Measurements from ENCODE around the gene PPFIBP1. TPM values are rescaled to one million over a fixed set of nuclear protein-coding genes. Genes with fewer than 3 reads are reported as not detected.

Gene PPFIBP1
- total RNA-seq, 1 donor from 2014 or later: 330 TPM

DNA sequence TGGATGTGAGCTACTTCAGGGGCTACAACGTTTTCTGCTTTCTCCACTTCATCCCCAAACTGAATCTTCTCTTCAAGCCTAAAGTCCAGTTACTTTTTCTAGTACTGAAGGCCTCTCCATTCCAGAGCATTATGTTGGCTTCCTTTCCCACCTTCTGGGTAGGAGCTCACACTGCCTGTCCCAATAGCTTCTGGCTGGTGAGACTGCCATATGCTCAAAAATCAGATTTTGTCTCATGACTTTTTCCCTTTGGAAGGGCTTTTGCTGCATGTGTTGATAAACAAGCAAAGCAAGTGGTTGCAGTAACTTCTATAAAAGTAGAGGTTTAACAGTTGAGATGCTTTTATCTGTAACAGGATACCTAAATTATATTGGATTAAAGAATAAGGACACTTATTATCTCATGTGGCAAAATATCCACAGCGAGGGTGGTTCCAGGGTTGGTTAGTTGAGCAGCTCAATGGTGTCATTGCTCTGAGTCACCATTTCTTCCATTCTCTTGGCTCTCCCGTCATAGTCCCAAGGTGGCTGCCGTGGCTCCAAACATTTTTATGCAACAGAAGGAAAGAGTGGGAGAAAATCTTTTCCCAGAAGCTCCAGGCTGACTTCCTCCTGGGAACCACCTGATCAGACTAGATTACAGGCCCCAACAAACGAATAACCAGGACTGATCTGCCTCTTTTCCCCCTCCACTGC, 15.1 kb upstream of the PPFIBP1 start:
- no peak for ATAC-seq

DNA sequence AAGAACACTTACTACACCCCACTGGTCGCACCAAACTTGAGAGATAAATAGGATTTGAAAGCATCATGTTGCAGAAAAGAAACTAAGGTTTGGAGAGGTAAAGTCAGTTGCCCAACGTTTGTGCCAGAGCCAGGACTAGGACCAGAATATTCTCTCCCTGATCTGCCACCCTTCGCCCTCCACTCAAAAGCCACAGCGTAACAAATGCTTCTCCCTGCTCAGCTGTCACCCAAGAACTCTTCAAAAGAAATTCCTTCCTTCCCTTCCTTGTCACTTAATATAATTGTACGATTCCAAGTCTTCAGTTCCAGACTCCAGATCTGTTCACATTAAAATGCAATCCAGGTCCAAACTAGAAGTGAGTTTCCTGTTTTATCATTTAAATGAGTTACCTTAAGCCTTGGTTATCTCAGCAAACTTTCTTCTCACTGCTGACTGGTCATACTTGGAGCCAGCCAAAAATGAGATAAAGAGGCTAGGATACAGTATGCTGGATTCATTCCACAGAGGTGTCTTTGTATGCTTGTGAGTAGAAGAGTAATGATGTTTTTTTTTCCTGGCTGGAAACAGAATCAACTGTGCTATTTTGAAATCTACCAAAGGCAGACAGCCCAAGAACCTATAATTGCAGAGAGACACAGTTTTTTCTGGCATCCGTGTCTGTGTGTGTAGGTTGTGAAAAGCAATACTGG, 12.8 kb upstream of the PPFIBP1 start:
- DNase-seq (ENCODE audit: missing footprints) (no peak), ATAC-seq (peak; percentile 61)
- intact Hi-C loops (cut with DNase I): no loop called here

More for the DNA sequence above, 15.1 kb upstream of the PPFIBP1 start:
- intact Hi-C loops (cut with DNase I): no loop called here
- no peak for DNase-seq (ENCODE audit: missing footprints)

DNA sequence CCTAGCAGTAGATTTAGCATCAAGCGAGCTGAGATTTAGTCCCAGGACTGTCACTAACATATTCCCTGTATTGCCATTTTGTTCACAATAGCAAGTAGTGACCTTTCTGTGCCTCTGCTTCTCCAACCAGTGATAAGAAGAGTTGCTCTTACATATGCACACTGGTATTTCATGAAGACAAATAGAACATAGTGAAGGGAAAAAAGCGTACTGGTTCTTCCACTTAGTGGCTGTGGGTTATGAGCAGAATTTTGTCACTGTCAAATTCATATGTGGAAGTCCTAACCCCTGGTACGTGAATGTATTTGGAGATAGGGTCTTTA, 12.3 kb upstream of the PPFIBP1 start:
- ATAC-seq: peak; percentile 61

DNA sequence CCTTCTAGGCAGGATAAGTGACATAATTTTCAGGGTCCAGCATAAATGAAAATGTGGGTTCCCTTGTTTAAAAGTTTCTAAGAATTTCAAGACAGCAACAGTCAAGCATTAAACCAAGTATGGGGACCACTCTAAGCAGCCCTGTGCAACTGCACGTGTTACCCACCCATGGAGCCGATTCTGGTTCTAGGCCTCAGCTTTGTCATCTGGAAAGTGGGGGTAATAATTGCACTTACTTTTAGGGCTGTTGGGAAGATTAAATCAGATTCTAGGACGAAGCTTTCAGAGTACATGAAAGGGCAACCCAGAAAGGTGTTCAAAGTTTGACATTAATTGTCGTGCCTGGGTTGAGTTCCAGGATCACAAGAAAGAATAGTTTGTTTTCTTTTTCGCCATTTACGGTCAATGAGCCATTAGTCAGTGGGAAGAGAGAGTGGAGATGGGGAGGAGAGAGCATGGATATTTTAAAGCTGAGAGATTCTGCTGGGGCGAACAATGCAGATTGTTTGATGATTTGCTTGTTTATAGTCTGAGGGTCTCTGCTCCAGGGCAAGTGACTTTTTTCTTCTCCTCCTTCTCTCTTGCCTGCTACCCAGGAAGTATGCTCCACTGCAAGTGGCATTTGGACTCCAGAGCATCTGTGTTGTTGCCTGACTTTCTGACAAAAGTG, 10.7 kb upstream of the PPFIBP1 start:
- ATAC-seq: no peak
- no peak for DNase-seq (ENCODE audit: missing footprints)
- intact Hi-C loops (cut with DNase I): no loop called here

More for the DNA sequence above, 12.3 kb upstream of the PPFIBP1 start:
- DNase-seq (ENCODE audit: missing footprints): no peak
- intact Hi-C loops (cut with DNase I): no loop called here

DNA sequence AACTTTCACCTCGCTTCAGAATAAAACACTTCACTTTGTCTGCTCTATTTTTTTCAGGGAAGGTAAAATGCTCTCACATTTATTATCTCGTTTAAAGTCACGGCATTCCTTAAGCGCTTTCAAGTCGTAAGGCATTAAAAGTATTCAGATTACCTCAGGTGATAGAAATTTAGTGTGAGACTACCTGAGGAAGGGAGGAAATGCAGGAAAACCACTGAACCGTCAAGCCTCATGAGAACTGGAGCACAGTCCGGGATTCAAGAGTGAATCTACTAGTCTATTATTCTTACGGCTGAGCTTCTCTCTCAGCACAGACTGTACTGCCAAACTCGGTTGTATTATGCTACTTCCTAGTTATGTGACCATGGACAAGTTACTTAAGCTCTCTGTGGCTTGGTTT, 8.3 kb upstream of the PPFIBP1 start:
- ATAC-seq (no peak), DNase-seq (ENCODE audit: missing footprints) (no peak)
- intact Hi-C loops (cut with DNase I): no loop called here

DNA sequence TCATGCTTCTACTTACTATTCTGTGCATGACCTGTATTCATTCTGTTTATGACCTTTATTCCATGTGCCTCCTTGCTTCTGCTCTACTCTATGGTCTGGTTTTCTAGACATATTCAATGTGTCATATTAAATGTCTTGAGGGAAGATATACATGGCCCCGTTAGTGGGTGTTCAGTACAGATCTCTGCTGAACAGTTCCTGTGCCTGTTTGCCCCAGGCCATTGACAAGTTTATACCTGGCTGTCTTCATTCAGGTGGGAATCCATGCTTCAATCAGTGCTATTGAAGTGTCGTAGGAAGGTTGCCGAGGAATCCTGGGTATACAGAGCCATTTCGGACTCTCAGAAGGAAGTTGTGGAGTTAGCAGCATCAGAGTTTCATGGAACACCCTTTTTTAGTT, 7.4 kb upstream of the PPFIBP1 start:
- ATAC-seq (no peak), DNase-seq (ENCODE audit: missing footprints) (no peak)
- intact Hi-C loops (cut with DNase I): no loop called here

DNA sequence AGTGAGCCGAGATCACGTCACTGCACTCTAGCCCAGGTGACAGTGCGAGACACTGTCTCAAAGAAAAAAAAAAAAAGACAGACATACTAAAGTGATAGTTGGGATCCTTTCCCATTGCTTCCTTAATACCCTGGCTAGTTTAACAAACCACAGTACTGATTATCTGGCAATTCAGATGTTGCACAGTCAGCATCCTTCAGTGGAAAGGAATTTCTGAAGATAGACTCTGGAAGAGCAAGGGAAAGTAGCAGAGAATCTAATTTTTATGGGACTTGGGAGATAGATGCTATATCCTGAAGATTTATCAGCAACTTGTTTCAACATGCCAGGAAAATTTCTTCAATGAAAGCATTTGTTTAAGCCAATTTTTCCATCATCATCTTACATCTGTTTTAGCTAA, 6.5 kb upstream of the PPFIBP1 start:
- DNase-seq (ENCODE audit: missing footprints): no peak
- no peak for ATAC-seq
- intact Hi-C loops (cut with DNase I): no loop called here

DNA sequence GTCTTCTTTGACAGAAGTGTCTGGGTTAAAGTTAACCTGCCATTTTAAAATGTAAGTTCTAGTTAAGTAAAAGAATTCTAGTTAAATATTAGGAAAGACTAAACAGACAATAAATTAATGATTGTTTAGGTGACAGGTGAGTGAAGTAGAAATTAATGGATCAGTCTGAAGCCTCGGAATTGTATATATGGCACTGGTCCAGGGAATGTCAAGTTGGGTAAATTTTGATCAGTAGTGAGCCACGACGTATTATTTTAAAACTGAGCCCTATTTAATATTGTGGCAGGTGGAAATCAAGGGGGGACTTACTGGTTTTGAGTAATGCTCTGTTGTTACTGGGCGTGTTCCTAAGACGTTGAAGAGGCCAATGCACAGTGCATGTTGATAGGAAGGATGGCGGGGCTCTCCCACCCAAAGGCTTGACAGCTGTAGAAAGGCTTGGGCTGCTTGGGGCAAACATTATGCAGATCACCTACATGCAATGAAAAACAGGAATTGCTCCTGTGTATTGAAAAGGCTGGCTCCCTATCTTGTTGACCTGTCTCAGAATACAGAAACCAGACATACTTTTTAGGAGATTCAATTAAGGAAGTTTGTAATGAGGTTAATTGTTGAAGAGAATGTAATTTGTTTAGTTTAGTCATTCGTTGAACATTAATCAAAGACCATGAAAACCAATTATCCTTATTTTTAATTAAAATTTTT, 5.9 kb upstream of the PPFIBP1 start:
- ATAC-seq (no peak), DNase-seq (ENCODE audit: missing footprints) (no peak)
- intact Hi-C loops (cut with DNase I): no loop called here

DNA sequence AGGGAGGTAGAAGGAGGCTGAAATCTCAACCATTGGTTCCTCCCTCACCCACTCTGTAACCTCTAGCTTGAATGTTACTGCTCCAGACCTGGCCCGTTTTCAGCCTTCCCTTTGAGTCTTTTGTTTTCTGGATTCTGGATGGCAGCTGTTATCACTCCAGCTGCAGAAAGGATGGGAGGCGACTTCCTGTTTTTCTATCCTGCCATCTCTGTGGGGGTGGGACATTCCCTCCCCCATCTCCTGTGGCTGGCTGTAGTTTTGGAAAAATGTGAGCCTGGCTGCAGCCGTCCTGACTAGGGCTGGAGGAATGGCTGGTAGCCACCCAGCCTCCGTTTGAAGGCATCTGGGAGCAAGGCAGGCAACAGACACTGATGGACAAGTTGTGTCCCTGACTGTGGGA, 2.9 kb upstream of the PPFIBP1 start:
- intact Hi-C loops (cut with DNase I): loop anchor here (5.0 kb wide), 2 partner anchors 71 to 111 kb away; no protein-coding TSS in a partner anchor
- no peak for DNase-seq (ENCODE audit: missing footprints)
- no peak for ATAC-seq

DNA sequence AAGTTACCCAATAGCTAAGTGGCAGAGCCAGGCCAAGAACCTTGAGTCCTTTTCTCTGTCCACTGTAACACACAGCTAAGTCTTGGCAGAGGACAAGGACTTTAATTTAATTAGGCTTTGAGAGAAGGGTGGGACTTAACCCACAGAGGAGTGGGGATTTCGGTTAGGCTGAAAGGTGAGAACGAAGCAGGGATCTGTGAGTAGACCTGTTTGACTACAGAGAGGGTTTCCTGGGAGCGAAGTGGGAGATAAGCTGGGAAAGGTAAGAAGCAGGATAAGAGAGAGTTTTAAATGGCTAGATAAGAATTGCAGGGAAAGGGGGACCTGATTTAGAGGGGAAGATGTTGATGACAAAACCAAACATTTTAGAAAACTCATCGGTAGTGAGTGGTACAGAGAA, 2.0 kb upstream of the PPFIBP1 start:
- intact Hi-C loops (cut with DNase I): loop anchor here (5.0 kb wide), 2 partner anchors 70 to 110 kb away; no protein-coding TSS in a partner anchor
- no peak for ATAC-seq

DNA sequence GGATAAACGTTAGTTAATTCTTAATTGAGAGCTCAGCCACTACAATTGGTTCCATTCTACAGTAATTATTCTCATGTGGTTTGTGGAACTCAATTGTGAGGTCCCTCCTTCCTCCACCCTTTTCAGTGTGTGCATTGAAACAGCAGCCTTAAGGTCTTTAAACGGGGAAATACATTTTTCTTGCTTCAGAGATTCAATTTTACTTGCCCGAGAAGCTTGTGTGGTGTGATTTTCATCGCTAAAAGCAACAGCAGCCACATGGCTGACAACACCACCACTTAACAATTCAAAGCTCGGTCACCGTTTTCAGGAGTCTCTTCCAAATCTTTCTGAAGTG, 733 bp upstream of the PPFIBP1 start:
- ATAC-seq: no peak
- intact Hi-C loops (cut with DNase I): loop anchor here (5.0 kb wide), 2 partner anchors 69 to 109 kb away; no protein-coding TSS in a partner anchor
- no peak for DNase-seq (ENCODE audit: missing footprints)

More for the DNA sequence above, 2.0 kb upstream of the PPFIBP1 start:
- no peak for DNase-seq (ENCODE audit: missing footprints)

DNA sequence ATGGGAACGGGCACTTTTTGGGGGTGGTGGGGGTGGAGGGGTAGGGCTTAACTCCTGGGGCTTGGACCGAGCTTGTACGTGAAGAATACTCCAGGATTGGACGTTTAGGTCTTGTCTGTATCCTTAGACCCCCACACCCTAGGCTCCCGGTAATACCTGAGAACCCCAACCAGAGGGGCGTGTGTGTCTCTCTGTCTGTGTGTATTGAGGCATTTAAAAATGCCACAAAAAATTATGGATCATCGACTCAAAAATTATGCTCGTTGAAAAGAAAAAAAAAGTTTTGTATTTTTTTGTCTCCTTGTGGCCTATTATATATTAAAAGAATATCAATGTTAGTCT, 459 bp downstream of the PPFIBP1 start:
- ATAC-seq (no peak), DNase-seq (ENCODE audit: missing footprints) (no peak)
- intact Hi-C loops (cut with DNase I): loop anchor here (2.0 to 5.0 kb wide), 5 partner anchors 24 to 128 kb away; no protein-coding TSS in a partner anchor

DNA sequence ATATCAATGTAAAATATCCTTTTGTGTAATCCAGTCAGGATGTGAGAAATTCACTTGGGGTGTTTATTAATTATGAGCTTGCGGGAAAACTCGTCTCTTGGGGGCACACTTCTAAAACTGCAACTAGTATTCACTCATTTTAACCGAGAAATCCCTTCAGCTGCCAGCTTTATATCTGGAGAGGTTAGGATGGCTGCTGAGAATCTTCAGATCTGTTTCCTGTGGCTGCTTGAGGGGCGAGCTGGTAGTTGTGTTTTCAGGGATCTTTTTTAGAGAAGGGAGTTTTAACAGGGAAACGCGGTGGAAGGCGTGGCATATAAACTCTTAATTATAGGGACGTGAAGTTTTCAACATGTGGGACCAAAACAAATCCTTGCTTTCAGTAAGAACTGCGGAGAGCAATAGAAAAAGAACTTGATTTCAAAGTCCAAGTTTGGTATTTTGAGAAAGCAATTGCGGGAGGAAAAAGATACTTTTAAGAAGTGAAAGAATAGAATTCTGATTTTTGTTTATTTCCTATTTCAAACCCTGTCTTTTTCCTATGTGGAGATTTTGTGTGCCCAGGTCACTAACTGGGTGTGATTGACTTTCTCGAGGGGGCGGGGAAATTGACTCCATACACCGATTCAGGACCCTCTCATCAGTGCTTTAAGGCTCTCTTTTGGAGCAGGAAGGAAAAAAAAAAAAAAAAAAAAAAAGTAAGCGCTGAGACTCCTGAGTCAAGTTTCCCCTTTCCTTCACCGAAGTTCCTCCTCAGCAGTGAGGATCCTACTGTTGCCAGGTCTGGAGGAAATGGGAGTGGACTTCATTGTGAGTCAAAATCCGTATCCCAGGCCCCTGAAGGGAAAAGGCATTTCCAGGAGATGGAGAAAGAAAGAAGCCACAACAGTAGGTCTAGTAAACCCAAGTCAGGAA, 1.1 kb downstream of the PPFIBP1 start:
- intact Hi-C loops (cut with DNase I): loop anchor here (2.0 to 5.0 kb wide), 6 partner anchors 24 to 128 kb away; no protein-coding TSS in a partner anchor
- no peak for ATAC-seq
- DNase-seq (ENCODE audit: missing footprints): no peak

DNA sequence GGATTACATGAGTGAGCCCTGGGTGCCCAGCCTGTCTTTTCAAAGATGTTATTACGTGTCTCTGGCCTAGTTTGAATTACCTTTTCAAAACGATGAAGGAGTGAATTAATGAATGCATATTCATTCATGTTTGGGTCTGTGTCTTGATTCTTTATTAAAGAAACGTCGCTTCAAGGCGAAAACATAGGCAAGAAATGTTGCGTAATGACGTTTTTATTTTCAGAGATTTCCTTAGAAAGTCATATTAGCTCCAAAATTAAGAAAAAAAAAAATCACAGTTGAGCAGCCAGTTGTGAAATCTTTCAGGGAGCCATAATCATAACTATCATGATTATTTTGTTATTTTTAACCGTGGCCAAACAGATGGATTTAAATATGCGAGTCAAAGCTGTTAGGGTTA, 3.5 kb downstream of the PPFIBP1 start:
- ATAC-seq (no peak), DNase-seq (ENCODE audit: missing footprints) (no peak)
- intact Hi-C loops (cut with DNase I): loop anchor here (5.0 kb wide), 1 partner anchor 35 kb away; no protein-coding TSS in a partner anchor

DNA sequence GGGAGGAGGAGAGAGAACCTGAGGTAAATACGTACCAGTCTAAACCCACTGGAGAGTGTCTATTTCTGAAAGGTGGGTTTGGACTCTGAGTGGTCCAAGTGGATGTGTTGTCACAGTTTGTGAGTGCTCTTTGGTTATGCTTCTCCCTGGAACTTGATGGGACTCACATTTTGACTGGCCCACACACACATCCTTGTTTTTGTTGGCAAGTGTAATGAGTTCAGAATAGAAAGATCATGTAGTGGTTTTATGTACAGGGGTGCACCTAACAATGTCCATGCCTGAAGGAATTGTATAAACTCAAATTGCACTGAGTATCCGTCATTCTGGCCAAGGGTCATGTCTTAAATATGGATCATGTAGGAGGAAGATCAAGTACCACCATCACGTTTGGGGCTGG, 4.8 kb downstream of the PPFIBP1 start:
- intact Hi-C loops (cut with DNase I): loop anchor here (5.0 kb wide), 1 partner anchor 34 kb away; no protein-coding TSS in a partner anchor
- ATAC-seq (no peak), DNase-seq (ENCODE audit: missing footprints) (no peak)

DNA sequence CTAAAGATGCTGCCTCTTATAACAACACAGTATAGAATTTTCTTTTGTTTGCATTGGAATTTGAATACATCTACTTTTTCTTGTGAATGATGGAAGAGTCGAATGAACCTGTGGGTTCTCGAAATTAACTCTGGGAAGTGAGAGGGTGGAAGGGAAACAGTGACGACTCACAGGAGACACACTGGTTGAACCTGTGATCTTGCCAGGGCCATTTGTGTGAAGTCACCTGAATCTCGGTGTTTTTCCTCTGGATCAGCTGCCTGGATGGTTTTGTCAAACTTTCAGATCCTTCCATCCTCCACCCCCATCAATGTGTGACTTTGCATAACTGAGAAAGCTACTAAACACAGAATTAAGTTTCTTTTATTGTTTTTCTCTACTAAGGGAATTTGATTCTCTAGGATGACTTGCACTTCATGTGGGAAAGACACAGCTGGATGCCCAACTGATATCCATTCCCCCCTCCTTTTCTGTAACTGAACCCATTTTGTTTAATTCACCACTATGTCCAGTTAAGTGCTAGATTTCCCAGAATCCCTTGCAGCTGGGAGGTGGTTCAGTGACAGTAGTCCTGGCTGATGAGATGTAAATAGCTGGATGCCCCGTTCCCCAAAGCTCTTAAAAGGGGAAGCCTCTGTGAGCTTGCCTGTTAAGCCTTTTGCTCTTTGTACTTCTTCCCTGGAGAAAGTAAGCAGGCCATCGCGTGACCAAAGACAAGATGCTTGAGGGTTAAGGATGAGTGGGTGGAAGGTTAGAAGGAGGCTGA, 6.3 kb downstream of the PPFIBP1 start:
- ATAC-seq (no peak), DNase-seq (ENCODE audit: missing footprints) (no peak)
- intact Hi-C loops (cut with DNase I): no loop called here

DNA sequence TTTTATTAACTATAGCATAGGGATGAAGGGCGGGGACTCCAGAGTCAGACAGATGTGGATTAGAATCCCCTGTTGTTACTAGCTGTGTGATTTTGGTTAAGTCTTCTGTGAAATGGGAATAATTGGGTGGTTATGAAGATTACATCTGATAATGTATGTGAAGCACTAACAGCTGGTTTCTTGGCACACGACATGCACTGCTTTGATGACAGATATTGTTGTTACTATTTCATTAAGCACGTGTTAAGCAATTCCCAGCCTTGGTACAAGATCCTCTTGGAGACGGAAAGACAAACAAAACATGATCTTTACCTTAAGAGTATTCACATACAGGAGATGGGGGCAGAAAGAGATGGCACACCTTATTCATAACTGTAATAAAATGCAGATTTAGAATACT, 7.9 kb downstream of the PPFIBP1 start:
- DNase-seq (ENCODE audit: missing footprints) (no peak), ATAC-seq (peak; percentile 20)
- intact Hi-C loops (cut with DNase I): no loop called here
